SK-N-SH treated with all-trans-retinoic acid at 6 μM for 48 hours (cell line): Measurements from ENCODE around the gene DRD4.

Experiments
- ARNTL ChIP-seq: fragments of 450-650 bp; formaldehyde crosslinking; IDR thresholded peaks from 2 replicates; pipeline ENCODE4 v1.5.0; 2020; ENCODE audit warnings: low read depth, mild to moderate bottlenecking, moderate library complexity, borderline replicate concordance
- CSDC2 ChIP-seq: fragments of 250-450 bp; sonication (Bioruptor Pico); IDR thresholded peaks from 2 replicates; pipeline ENCODE4 v1.5.0; 2020; ENCODE audit warnings: mild to moderate bottlenecking, moderate library complexity
- OSR1 ChIP-seq: fragments of 250-450 bp; sonication (Bioruptor Pico); IDR thresholded peaks from 2 replicates; pipeline ENCODE4 v1.8.0; 2022; ENCODE audit warnings: moderate library complexity, mild to moderate bottlenecking, inconsistent platforms
- PATZ1 ChIP-seq: fragments of 250-450 bp; sonication (Bioruptor Pico); IDR thresholded peaks from 2 replicates; pipeline ENCODE4 v1.8.0; 2020; ENCODE audit warnings: mild to moderate bottlenecking, moderate library complexity, borderline replicate concordance
- SNAI2 ChIP-seq: fragments of 250-450 bp; sonication (Bioruptor Pico); IDR thresholded peaks from 2 replicates; pipeline ENCODE4 v1.5.0; 2020; ENCODE audit warnings: mild to moderate bottlenecking, moderate library complexity
- TSHZ2 ChIP-seq: fragments of 250-450 bp; sonication (Bioruptor Pico); IDR thresholded peaks from 2 replicates; pipeline ENCODE4 v1.5.0; 2020; ENCODE audit warnings: mild to moderate bottlenecking, moderate library complexity
- ZC3H10 ChIP-seq: fragments of 250-450 bp; sonication (Bioruptor Pico); IDR thresholded peaks from 2 replicates; pipeline ENCODE4 v1.5.1; 2021; ENCODE audit warnings: mild to moderate bottlenecking, moderate library complexity
- ZNF70 ChIP-seq: fragments of 450-650 bp; formaldehyde crosslinking; IDR thresholded peaks from 2 replicates; pipeline ENCODE4 v1.5.0; 2020; ENCODE audit warnings: mild to moderate bottlenecking, moderate library complexity
- ZNF8 ChIP-seq: fragments of 450-650 bp; formaldehyde crosslinking; IDR thresholded peaks from 2 replicates; pipeline ENCODE4 v1.5.0; 2020; ENCODE audit warnings: mild to moderate bottlenecking, moderate library complexity

GRCh38 chr11:653837-654236 lies 16.8 kb downstream of the DRD4 start:
- no peak for TF ChIP-seq OSR1 (CRISPR knock-in tag)
- no peak for TF ChIP-seq ARNTL
- TF ChIP-seq TSHZ2 (CRISPR knock-in tag): no peak
- TF ChIP-seq ZNF8 (CRISPR knock-in tag): no peak
- TF ChIP-seq CSDC2 (CRISPR knock-in tag): no peak
- TF ChIP-seq PATZ1 (CRISPR knock-in tag): no peak
- TF ChIP-seq SNAI2 (CRISPR knock-in tag): no peak
- TF ChIP-seq ZNF70 (CRISPR knock-in tag): no peak
- no peak for TF ChIP-seq ZC3H10 (CRISPR knock-in tag)
